Retinal pigment epithelial cell (primary cell): ENCODE measurements around the gene PTPRN2.

ENCODE experiments used
- DNase-seq: peaks from one replicate; pipeline ENCODE4 v3.0.0-alpha.2; 2010; ENCODE audit warnings: low read depth
- H3K4me3 ChIP-seq: 2 replicates; pipeline ENCODE4 v1.5.1; 2011; ENCODE audit warnings: mild to moderate bottlenecking, low read length, control low read depth, moderate library complexity
- TF ChIP-seq, protein P1 (sequence below): conservative IDR thresholded peaks from 2 replicates; pipeline ENCODE4 v1.5.1; 2011; ENCODE audit warnings: low read depth, low read length, control low read depth, inconsistent platforms

The PTPRN2 gene

DNA sequence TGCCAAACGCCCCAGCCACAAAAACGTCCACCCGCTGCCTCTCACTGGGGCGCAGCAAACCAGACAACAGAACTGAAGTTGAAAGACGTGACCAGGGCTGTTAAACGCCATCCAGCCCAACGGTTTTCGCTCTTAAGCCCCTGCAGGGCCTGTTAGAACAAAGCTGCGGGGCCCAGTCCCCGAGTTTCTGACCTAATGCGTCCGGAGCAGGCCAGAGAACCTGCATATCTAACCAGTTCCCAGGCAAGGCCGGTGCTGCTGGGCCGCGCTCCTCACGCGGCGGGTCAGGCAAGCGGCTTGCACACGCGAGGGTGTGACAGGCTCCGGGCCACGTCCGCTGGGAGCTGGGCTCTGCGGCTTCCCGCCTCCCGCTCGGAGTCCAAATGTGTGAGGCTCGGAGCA is 87.0 kb downstream of the PTPRN2 start:
- TF ChIP-seq, protein P1, sequence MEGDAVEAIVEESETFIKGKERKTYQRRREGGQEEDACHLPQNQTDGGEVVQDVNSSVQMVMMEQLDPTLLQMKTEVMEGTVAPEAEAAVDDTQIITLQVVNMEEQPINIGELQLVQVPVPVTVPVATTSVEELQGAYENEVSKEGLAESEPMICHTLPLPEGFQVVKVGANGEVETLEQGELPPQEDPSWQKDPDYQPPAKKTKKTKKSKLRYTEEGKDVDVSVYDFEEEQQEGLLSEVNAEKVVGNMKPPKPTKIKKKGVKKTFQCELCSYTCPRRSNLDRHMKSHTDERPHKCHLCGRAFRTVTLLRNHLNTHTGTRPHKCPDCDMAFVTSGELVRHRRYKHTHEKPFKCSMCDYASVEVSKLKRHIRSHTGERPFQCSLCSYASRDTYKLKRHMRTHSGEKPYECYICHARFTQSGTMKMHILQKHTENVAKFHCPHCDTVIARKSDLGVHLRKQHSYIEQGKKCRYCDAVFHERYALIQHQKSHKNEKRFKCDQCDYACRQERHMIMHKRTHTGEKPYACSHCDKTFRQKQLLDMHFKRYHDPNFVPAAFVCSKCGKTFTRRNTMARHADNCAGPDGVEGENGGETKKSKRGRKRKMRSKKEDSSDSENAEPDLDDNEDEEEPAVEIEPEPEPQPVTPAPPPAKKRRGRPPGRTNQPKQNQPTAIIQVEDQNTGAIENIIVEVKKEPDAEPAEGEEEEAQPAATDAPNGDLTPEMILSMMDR = no peak
- no peak for DNase-seq
- no peak overlapping the region for H3K4me3 ChIP-seq

DNA sequence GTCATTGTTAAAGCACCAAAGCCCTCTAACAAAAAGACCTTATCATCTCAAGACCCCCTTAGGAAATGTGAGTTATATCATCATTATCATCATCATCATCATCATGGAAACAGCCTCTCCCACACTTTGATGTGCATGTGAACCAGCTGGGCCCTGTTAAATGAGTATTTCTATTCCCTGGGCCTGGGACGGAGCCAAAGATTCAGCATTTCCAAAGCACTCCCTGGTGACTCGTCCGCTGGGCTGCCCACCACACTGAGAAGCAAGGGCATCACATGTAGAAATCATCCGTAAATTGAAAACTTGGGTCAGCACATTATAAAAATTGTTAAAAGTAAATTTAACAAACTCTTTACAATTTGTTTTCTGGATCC is 88.6 kb downstream of the PTPRN2 start:
- H3K4me3 ChIP-seq = no peak overlapping the region
- DNase-seq = no peak
- TF ChIP-seq, protein P1 = no peak

DNA sequence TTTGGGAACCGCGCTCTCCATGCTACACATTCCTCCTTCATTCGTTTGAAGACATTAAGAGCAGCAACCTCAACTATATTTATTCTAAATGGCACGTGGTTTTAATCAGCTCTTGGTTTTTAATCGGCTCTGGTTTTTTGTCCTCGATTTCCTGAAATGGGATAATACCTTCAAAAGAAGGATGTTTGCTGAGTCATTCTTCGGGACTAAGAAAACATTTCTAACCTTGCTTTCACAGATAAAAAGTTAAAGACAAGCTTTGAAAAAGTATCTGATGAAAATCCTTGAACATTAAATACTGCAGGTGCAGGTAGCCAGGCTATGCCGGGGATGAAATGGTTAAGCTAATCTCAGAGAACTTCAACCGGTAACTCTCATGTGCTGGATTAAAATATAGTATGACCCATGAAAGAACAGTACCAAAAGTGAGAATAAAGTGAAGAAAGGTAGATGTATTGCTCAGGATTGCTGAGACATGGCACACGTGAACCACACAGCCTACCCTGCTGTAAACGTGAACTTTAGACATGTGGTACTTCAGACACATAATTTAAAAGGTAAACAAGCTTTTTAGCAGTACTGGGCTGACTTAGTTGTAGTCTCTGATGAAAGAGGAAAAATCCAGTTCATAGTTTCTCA is 89.1 kb downstream of the PTPRN2 start:
- TF ChIP-seq, protein P1 = no peak
- H3K4me3 ChIP-seq = no peak overlapping the region
- DNase-seq = no peak

DNA sequence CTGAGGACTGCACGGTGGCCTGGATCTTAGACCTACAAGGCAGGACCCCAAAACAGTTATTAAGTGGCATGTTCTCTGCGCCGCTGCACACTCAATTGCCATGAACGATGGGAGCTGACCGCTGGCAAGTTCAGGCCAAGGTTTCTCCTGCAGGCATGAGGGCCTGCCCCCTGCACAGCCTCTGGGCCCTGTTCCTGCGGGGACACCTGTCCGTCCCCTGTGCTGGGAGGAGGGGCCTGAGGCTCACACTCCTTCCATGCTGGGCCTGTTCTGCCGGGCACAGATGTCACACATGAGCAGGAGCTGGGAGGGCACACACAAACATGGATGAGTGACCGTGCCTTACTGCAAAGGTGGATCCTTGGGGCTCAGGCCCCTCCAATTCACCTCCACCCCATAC is 90.0 kb downstream of the PTPRN2 start:
- TF ChIP-seq, protein P1 = no peak
- DNase-seq = no peak
- no peak overlapping the region for H3K4me3 ChIP-seq

GRCh38 chr7:158495786-158496185 is 91.8 kb downstream of the PTPRN2 start:
- no peak overlapping the region for H3K4me3 ChIP-seq
- TF ChIP-seq, protein P1 = no peak
- DNase-seq = no peak

DNA sequence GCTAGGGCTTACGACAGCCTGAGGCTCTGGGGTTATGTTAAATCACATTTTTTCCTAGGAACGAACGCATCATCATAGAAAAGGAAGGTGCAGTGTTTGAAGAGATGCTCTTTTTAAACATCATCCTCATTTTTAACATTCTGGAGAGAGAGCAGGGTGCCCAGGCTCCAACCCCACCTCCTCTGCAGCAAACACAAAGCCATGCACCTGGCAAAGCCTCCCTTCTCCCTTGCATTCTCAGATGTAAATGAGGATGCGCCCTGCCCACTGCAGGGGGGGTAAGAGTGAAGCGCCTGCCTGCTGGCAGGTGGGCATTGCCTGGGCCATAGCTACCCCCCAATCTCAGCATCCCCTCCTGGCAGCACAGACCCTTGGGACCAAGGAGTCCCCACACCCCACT is 92.4 kb downstream of the PTPRN2 start:
- H3K4me3 ChIP-seq = no peak overlapping the region
- DNase-seq = no peak
- TF ChIP-seq, protein P1 = no peak

DNA sequence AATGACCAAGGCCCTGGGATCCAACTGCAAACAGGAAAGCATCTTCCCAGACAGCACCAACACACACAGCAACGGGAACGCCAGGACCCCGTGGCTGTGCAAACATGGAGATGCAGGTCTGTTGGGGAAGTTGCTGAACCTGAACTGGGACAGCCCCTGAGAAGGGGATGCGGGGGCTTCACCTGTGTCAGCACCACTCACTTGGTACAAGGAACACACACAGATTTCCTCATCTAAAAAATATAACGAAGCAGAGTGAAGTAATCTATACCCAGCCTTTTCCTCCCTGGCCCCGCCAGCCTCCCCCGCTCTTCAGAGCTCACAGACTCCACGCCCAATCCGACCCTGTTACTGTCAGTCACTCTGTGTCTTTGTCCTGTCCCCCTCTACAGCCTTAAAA is 93.0 kb downstream of the PTPRN2 start:
- H3K4me3 ChIP-seq = no peak overlapping the region
- DNase-seq = no peak
- TF ChIP-seq, protein P1 = no peak
